ENCODE results near the gene ZNF786.
"Not testable (repeated sequence)": the region's sequence is repeated elsewhere in the genome, so short reads cannot be mapped to it uniquely, and the experiment has no call there.

ZNF786 gene

GRCh38 chr7:149077594-149077993 lies 12.9 kb downstream of the ZNF786 start:
- no peak for DNase-seq (ENCODE audit: low spot score)

GRCh38 chr7:149075286-149075685 lies 15.2 kb downstream of the ZNF786 start:
- no peak for DNase-seq (ENCODE audit: low spot score)

- DNase-seq (ENCODE audit: low spot score) = no peak
These were observed 16.2 kb downstream of the ZNF786 start for GRCh38 chr7:149074116-149074885.

GRCh38 chr7:149072438-149072775 lies 18.1 kb downstream of the ZNF786 start:
- no peak for DNase-seq (ENCODE audit: low spot score)

- no peak for DNase-seq (ENCODE audit: low spot score)
These were observed 18.7 kb downstream of the ZNF786 start for GRCh38 chr7:149071641-149072437.

- no peak for DNase-seq (ENCODE audit: low spot score)
These were observed 19.3 kb downstream of the ZNF786 start for GRCh38 chr7:149071182-149071635.

- no peak for DNase-seq (ENCODE audit: low spot score)
These were observed 20.0 kb downstream of the ZNF786 start for GRCh38 chr7:149070372-149071125.

- DNase-seq (ENCODE audit: low spot score) = no peak
These were observed 22.6 kb downstream of the ZNF786 start for GRCh38 chr7:149067869-149068268.

GRCh38 chr7:149063476-149063875 lies 27.0 kb downstream of the ZNF786 start:
- no peak for DNase-seq (ENCODE audit: low spot score)

- DNase-seq (ENCODE audit: low spot score) = not testable (repeated sequence)
These were observed 28.2 kb downstream of the ZNF786 start for GRCh38 chr7:149062217-149062899.

GRCh38 chr7:149060156-149060555 lies 30.4 kb downstream of the ZNF786 start:
- no peak for DNase-seq (ENCODE audit: low spot score)

GRCh38 chr7:149053885-149054284 lies 36.6 kb downstream of the ZNF786 start:
- DNase-seq (ENCODE audit: low spot score) = no peak

- DNase-seq (ENCODE audit: low spot score) = no peak
These were observed 37.1 kb downstream of the ZNF786 start for GRCh38 chr7:149053384-149053783.

GRCh38 chr7:149050941-149051340 lies 39.6 kb downstream of the ZNF786 start:
- no peak for DNase-seq (ENCODE audit: low spot score)

GRCh38 chr7:149048805-149049204 lies 41.7 kb downstream of the ZNF786 start:
- DNase-seq (ENCODE audit: low spot score) = no peak

- DNase-seq (ENCODE audit: low spot score) = no peak
These were observed 44.1 kb downstream of the ZNF786 start for GRCh38 chr7:149046416-149046815.

GRCh38 chr7:149043936-149044335 lies 46.6 kb downstream of the ZNF786 start:
- DNase-seq (ENCODE audit: low spot score) = no peak

- no peak for DNase-seq (ENCODE audit: low spot score)
These were observed 49.2 kb downstream of the ZNF786 start for GRCh38 chr7:149041350-149041749.

GRCh38 chr7:149038641-149039040 lies 51.9 kb downstream of the ZNF786 start:
- DNase-seq (ENCODE audit: low spot score) = not testable (repeated sequence)

- DNase-seq (ENCODE audit: low spot score) = no peak
These were observed 53.8 kb downstream of the ZNF786 start for GRCh38 chr7:149036676-149037075.

- DNase-seq (ENCODE audit: low spot score) = no peak
These were observed 59.1 kb downstream of the ZNF786 start for GRCh38 chr7:149031353-149031910.

GRCh38 chr7:149030439-149030838 lies 60.1 kb downstream of the ZNF786 start:
- DNase-seq (ENCODE audit: low spot score) = not testable (repeated sequence)
